ENCODE data around the gene GRK6.

The GRK6 gene

GRCh38 chr5:177440990-177441780 lies 14.7 kb downstream of the GRK6 start:
- no peak for DNase-seq (ENCODE audit: low read depth)

GRCh38 chr5:177442066-177442826 lies 15.8 kb downstream of the GRK6 start:
- no peak for DNase-seq (ENCODE audit: low read depth)

- DNase-seq (ENCODE audit: low read depth) = no peak
Measured at GRCh38 chr5:177443144-177443983, 16.9 kb downstream of the GRK6 start.

- no peak for DNase-seq (ENCODE audit: low read depth)
Measured at GRCh38 chr5:177444106-177445051, 17.9 kb downstream of the GRK6 start.

- DNase-seq (ENCODE audit: low read depth) = peak; percentile 20
Measured at GRCh38 chr5:177445052-177445916, 18.8 kb downstream of the GRK6 start.

- DNase-seq (ENCODE audit: low read depth) = no peak
Measured at GRCh38 chr5:177445917-177446199, 19.4 kb downstream of the GRK6 start.

GRCh38 chr5:177446200-177447065 lies 20.0 kb downstream of the GRK6 start, which contains the start of gene PRR7:
TSS of gene PRR7 (plus strand) at chr5:177446814. CDS start at chr5:177455068, 8,254 bp downstream.
- peak; percentile 62 for DNase-seq (ENCODE audit: low read depth)

- DNase-seq (ENCODE audit: low read depth) = peak; percentile 56
Measured at GRCh38 chr5:177447066-177447610, 20.7 kb downstream of the GRK6 start.

- no peak for DNase-seq (ENCODE audit: low read depth)
Measured at GRCh38 chr5:177447611-177448243, 21.3 kb downstream of the GRK6 start.

- no peak for DNase-seq (ENCODE audit: low read depth)
Measured at GRCh38 chr5:177448244-177448950, 21.9 kb downstream of the GRK6 start.

- DNase-seq (ENCODE audit: low read depth) = no peak
Measured at GRCh38 chr5:177449140-177450061, 22.9 kb downstream of the GRK6 start.

GRCh38 chr5:177450667-177451424 lies 24.4 kb downstream of the GRK6 start:
- no peak for DNase-seq (ENCODE audit: low read depth)

- DNase-seq (ENCODE audit: low read depth) = no peak
Measured at GRCh38 chr5:177452688-177453638, 26.5 kb downstream of the GRK6 start.

- DNase-seq (ENCODE audit: low read depth) = no peak
Measured at GRCh38 chr5:177453852-177454396, 27.4 kb downstream of the GRK6 start.

Measured in activated T-cell treated with anti-CD3 and anti-CD28 coated beads for 24 hours (primary cell).